HG02642 (cell line): ENCODE data around the gene PPP1R14C.
"Not testable (repeated sequence)": the region's sequence is repeated elsewhere in the genome, so short reads cannot be mapped to it uniquely, and the experiment has no call there.

ENCODE experiments used
- ATAC-seq: cut with Tn5 transposase; IDR thresholded peaks from one replicate; pipeline ENCODE4 v1.9.1; 2021; ENCODE audit warnings: mild to moderate bottlenecking; ENCODE audit not compliant: unreplicated experiment, poor library complexity

Gene PPP1R14C

GRCh38 chr6:150137711-150138110, 5.1 kb upstream of the PPP1R14C start:
- not testable (repeated sequence) for ATAC-seq

DNA sequence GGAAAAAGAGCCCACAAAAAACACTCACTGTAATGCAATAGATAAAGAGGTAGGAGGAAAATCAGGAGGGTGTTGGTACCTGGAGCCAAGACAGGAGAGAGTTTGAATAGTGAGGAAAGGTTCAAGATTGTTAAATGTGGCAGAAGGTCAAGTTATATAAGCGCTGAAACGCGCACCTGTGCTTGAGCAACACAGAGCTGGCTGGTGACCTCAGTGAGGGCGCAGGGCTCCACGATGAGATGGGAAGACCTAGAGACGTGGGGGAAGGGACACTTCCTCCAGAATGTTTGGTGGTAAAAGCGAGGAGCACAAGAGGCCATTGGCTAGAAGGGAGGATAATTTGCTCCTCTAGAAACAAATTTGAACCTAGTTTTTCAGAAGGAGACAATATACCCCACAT, 4.2 kb upstream of the PPP1R14C start:
- no peak for ATAC-seq

- no peak for ATAC-seq
These were observed 3.3 kb upstream of the PPP1R14C start for GRCh38 chr6:150139533-150139932.

GRCh38 chr6:150140236-150140969, 2.4 kb upstream of the PPP1R14C start:
- ATAC-seq, result no peak

- no peak for ATAC-seq
These were observed 661 bp upstream of the PPP1R14C start for GRCh38 chr6:150142097-150142669.

- no peak for ATAC-seq
These were observed 861 bp downstream of the PPP1R14C start for GRCh38 chr6:150143516-150144293.

- ATAC-seq, result no peak
These were observed 1.5 kb downstream of the PPP1R14C start for GRCh38 chr6:150144294-150144868.

GRCh38 chr6:150145427-150145826, 2.6 kb downstream of the PPP1R14C start:
- ATAC-seq, result no peak

GRCh38 chr6:150145830-150146229, 3.0 kb downstream of the PPP1R14C start:
- ATAC-seq, result no peak

DNA sequence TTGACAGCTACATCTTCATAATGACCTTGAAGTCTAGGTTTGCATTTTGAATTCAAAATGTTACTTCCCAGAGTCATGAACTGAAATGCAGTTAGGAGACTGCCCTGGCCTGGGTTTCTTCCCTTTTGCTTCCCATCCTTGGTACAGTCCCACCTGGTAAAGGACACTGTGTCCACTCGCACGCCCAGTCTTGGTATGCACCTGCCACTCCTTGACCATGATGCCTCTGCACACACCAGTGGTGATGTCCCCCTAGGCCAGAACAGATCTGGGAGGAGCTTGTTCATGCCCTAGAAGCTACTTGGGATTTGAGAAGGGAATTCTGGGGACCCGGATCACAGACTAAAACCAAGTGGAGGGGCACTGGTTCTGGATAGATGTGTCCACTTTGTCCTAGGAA, 3.6 kb downstream of the PPP1R14C start:
- no peak for ATAC-seq

- ATAC-seq, result no peak
These were observed 6.3 kb downstream of the PPP1R14C start for GRCh38 chr6:150149146-150149545.

- no peak for ATAC-seq
These were observed 7.6 kb downstream of the PPP1R14C start for GRCh38 chr6:150150458-150150820.

DNA sequence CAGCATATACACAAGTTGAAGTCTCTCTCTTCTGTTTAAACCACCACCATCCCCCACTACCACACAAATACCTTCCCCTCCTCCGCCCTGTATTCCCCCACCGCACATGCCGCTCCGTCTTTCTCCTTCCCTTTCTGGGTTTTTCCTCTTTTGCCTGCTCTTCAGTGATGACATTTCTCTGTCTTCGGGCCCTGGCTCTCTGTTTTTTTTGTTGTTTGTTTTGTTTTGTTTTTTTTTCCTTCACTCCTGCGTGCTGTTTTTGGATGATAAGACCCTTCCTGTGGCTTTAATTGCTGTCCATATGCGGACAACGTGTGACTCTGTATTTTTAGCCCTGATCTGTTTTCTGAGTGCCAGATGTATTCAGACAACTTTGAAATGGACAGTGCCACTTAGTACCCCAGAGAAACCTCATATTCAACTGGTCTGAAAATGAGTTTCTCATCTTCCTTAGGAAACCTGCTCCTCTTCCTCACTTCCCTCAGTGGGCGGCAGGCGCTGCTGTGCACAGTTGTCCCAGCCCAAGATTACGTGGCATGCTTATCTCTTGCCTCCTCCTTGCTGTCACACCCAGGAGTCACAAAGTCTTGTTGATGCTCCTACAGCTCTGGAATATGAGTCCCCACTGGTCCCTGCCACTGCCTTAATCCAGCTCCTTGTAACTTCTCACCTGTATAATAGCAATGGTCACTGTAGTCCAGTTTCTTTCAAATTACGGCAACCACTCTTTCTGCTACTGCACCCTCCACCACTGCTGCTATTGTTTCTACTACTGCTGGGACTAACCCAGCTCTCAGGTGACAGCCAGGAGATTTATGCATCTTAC, 8.2 kb downstream of the PPP1R14C start:
- ATAC-seq, result no peak

- ATAC-seq, result no peak
These were observed 10.3 kb downstream of the PPP1R14C start for GRCh38 chr6:150152891-150153876.

DNA sequence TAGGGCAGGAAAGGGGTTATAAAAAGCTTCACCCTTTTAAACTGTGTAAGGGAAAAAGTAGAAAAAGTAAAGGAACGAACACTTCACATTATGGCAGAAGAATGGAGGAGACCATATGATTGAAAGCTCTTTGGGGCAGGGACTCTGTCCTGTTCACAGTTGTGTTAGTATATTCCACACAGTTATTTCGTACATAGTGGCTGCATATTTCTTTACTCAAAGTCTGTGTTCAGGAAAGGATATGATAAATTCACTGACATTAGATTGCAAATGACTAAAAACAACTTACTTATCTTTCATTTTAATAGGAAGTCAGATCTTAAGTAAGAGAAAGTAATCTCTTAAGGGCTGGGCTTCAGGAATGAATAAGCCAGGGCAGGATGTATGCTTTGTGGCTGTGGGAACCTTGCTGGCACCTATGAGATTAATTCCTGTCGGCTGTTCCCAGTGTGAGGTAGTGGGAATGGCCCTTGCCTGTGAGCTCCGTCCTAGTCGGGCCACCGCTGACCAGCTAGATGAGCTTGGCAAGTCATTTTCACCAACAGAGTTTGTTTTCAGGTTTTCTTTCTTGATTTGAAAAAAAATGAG, 11.2 kb downstream of the PPP1R14C start:
- no peak for ATAC-seq

DNA sequence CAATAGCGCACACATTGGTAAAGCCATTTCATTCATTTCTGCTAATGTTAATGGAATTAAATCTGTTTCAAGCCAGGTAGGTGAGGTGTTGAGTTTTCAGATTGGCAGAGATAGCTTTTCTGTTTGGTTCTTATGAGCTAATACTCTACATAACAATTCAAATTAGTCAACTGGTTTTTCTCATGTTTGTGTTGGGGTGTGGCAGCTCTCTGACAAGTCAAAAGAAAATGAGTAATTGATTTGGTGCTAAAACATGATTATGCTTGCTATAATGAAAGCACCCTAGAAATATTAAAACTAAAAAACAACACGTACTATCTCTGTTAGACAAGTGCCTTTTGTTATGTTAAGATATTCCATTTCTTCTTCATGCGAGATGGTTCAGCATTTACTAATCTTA, 13.6 kb downstream of the PPP1R14C start:
- no peak for ATAC-seq

- ATAC-seq, result no peak
These were observed 14.2 kb downstream of the PPP1R14C start for GRCh38 chr6:150157081-150157480.

- ATAC-seq, result no peak
These were observed 16.9 kb downstream of the PPP1R14C start for GRCh38 chr6:150159757-150160156.

DNA sequence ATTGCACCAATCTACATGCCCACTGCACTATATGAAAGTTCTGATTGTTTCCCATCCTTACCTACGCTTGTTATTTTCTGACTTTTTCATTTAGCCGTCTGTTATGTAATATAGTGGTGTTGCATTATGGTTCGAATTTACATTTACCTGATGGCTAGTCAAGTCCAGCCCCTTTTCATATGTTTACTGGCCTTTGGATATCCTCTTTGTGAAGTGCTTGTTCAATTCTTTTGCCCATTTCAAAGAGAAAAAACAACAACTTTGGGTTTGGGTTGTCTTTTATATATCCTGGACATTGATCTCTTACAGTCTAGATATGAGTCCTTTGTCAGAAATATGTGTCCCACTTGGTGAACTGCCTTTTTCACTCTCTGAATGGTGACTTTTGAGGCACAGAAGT, 21.1 kb downstream of the PPP1R14C start:
- ATAC-seq, result no peak
